ENCODE measurements around the gene SDR42E2.

The SDR42E2 gene

GRCh38 chr16:22130528-22130927 is 31.8 kb upstream of the SDR42E2 start:
- TF ChIP-seq POLR2AphosphoS5 (IDR thresholded peaks at IDR 0.05; ENCODE audit: low read depth, low read length) (no peak), TAF1 (IDR thresholded peaks at IDR 0.05; ENCODE audit: borderline replicate concordance, insufficient read depth, low read length) (no peak), REST (IDR thresholded peaks at IDR 0.05; ENCODE audit: insufficient read depth in 1 of 2, low read depth in 2 of 2, low read length in 2 of 2) (no peak), FOXP2 (optimal IDR thresholded peaks at IDR 0.05; ENCODE audit: borderline replicate concordance, extremely low read depth, extremely low read length, insufficient read depth) (no peak), SIN3A (IDR thresholded peaks at IDR 0.05; ENCODE audit: borderline replicate concordance, insufficient read depth, low read length) (no peak)

- TF ChIP-seq SIN3A (IDR thresholded peaks at IDR 0.05; ENCODE audit: borderline replicate concordance, insufficient read depth, low read length) (no peak), TAF1 (IDR thresholded peaks at IDR 0.05; ENCODE audit: borderline replicate concordance, insufficient read depth, low read length) (no peak)
Measured at GRCh38 chr16:22132801-22133200, 29.5 kb upstream of the SDR42E2 start.

GRCh38 chr16:22138482-22138881 is 23.8 kb upstream of the SDR42E2 start:
- TF ChIP-seq POLR2AphosphoS5 (IDR thresholded peaks at IDR 0.05; ENCODE audit: low read depth, low read length) (no peak), TAF1 (IDR thresholded peaks at IDR 0.05; ENCODE audit: borderline replicate concordance, insufficient read depth, low read length) (no peak), FOXP2 (optimal IDR thresholded peaks at IDR 0.05; ENCODE audit: borderline replicate concordance, extremely low read depth, extremely low read length, insufficient read depth) (no peak), REST (IDR thresholded peaks at IDR 0.05; ENCODE audit: insufficient read depth in 1 of 2, low read depth in 2 of 2, low read length in 2 of 2) (no peak), SIN3A (IDR thresholded peaks at IDR 0.05; ENCODE audit: borderline replicate concordance, insufficient read depth, low read length) (no peak)

GRCh38 chr16:22139008-22139407 is 23.3 kb upstream of the SDR42E2 start:
- TF ChIP-seq SIN3A (IDR thresholded peaks at IDR 0.05; ENCODE audit: borderline replicate concordance, insufficient read depth, low read length) (no peak), REST (IDR thresholded peaks at IDR 0.05; ENCODE audit: insufficient read depth in 1 of 2, low read depth in 2 of 2, low read length in 2 of 2) (no peak), FOXP2 (optimal IDR thresholded peaks at IDR 0.05; ENCODE audit: borderline replicate concordance, extremely low read depth, extremely low read length, insufficient read depth) (no peak), POLR2AphosphoS5 (IDR thresholded peaks at IDR 0.05; ENCODE audit: low read depth, low read length) (no peak), TAF1 (IDR thresholded peaks at IDR 0.05; ENCODE audit: borderline replicate concordance, insufficient read depth, low read length) (no peak)

- TF ChIP-seq TAF1 (IDR thresholded peaks at IDR 0.05; ENCODE audit: borderline replicate concordance, insufficient read depth, low read length), result no peak
- no peak for TF ChIP-seq SIN3A (IDR thresholded peaks at IDR 0.05; ENCODE audit: borderline replicate concordance, insufficient read depth, low read length)
- TF ChIP-seq FOXP2 (optimal IDR thresholded peaks at IDR 0.05; ENCODE audit: borderline replicate concordance, extremely low read depth, extremely low read length, insufficient read depth), result no peak
- TF ChIP-seq REST (IDR thresholded peaks at IDR 0.05; ENCODE audit: insufficient read depth in 1 of 2, low read depth in 2 of 2, low read length in 2 of 2), result no peak
- TF ChIP-seq POLR2AphosphoS5 (IDR thresholded peaks at IDR 0.05; ENCODE audit: low read depth, low read length), result no peak
Measured at GRCh38 chr16:22139732-22140131, 22.6 kb upstream of the SDR42E2 start.

Measured in PFSK-1 (cell line).